Measurements from ENCODE around the gene MIAT.

The MIAT gene

GRCh38 chr22:26615830-26616435 lies 41.5 kb upstream of the MIAT start:
- no peak overlapping the region for H3K27ac ChIP-seq

DNA sequence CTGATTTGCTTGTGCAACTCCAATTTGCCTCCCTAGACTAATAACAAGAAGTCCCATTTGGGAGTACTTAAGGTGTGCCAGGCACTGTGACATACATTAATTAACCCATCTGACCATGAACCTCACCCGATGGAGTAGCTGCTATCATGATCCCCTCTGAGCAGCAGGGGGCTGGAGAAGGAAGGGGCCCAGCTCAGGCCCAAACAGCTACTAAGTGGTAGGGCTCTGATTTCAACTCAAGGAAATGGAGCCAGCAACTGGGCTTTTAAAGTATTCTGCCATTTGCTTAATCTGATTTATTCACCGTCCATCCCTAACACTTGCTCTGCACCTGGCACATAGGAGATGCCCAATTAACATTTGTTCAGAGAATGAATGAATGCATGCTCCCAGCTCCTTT lies 40.7 kb upstream of the MIAT start:
- Histone ChIP-seq H3K9me3 (ENCODE audit: control insufficient read depth, low read length) (no peaks in the 10 kb centered on the region), H3K27ac (no peak overlapping the region)
- TF ChIP-seq, protein P1, sequence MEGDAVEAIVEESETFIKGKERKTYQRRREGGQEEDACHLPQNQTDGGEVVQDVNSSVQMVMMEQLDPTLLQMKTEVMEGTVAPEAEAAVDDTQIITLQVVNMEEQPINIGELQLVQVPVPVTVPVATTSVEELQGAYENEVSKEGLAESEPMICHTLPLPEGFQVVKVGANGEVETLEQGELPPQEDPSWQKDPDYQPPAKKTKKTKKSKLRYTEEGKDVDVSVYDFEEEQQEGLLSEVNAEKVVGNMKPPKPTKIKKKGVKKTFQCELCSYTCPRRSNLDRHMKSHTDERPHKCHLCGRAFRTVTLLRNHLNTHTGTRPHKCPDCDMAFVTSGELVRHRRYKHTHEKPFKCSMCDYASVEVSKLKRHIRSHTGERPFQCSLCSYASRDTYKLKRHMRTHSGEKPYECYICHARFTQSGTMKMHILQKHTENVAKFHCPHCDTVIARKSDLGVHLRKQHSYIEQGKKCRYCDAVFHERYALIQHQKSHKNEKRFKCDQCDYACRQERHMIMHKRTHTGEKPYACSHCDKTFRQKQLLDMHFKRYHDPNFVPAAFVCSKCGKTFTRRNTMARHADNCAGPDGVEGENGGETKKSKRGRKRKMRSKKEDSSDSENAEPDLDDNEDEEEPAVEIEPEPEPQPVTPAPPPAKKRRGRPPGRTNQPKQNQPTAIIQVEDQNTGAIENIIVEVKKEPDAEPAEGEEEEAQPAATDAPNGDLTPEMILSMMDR (IDR thresholded peaks at IDR 0.05) = no peak

More at GRCh38 chr22:26615830-26616435, 41.5 kb upstream of the MIAT start:
- Histone ChIP-seq H3K27me3 (ENCODE audit: control insufficient read depth, insufficient read depth, low read length) (no peaks in the 10 kb centered on the region), H3K4me1 (no peaks in the 10 kb centered on the region), H3K79me2 (no peaks in the 10 kb centered on the region), H3K9ac (no peak overlapping the region), H3K9me3 (ENCODE audit: control insufficient read depth, low read length) (no peaks in the 10 kb centered on the region), H3K4me2 (ENCODE audit: low read length) (no peak overlapping the region), H3K36me3 (ENCODE audit: control insufficient read depth, insufficient read depth, low read length) (no peaks in the 10 kb centered on the region), H2AFZ (no peak overlapping the region), H3K4me3 (ENCODE audit: low read depth, low read length) (no peak overlapping the region)
- TF ChIP-seq, protein P1 (IDR thresholded peaks at IDR 0.05) = no peak

DNA sequence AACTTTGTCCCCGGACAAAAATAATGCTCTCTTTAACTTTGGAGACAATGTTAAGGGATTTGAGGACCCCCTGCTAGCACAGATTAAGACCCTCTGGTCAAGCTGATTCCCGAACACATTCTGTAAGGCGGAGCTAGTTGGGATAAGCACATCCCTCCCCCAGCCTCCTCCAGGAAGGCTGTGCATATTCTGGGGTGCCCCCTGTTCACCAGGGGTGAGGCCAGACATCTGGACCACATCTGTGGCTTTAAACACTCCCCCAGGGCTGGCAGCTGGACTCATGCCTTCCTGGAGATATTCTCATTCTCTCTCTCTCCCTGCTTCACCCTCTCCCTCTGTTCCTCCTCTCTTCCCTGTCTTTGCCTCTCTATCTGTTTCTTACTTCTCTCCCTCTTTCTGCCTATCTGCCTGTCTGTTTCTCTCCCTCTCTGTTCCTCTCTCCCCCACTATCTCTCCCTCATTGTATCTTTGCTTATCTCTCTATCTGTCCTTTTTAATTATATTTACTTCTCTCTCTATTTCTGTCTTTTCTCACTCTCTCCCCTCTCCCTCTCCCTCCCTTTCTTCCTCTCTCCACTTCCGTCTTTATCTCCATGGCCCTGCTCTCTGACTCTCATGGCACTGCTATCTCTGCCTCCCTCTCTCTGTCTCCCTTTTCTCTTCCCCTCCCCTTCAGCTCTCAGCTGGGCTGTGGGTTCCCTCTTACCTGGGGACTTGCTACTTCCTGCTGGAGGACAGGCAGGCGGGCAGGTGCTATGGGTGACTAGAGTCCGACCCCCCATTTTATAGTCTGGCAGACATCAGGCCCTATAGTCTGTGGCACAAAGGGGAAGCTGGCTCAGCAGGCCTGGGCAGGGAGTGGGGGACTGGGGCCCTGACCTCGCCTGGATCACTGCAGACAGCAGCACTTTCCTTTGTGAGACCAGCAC lies 39.9 kb upstream of the MIAT start, which contains the start of gene CRYBB1:
Gene CRYBB1 (minus strand): TSS at position 757 of the 929 bp plus-strand sequence. CDS start 1,708 bp downstream, outside the sequence.
- no peaks in the 10 kb centered on the region for H3K36me3 ChIP-seq (ENCODE audit: control insufficient read depth, insufficient read depth, low read length)
- no peak within 1 kb of the TSS for H3K9ac ChIP-seq
- TF ChIP-seq, protein P1 (IDR thresholded peaks at IDR 0.05) = no peak
- no peaks in the 10 kb centered on the region for H3K9me3 ChIP-seq (ENCODE audit: control insufficient read depth, low read length)
- H3K79me2 ChIP-seq = no peaks in the 10 kb centered on the region
- H3K4me1 ChIP-seq = no peaks in the 10 kb centered on the region
- H3K4me3 ChIP-seq (ENCODE audit: low read depth, low read length) = no peak within 1 kb of the TSS
- H3K27ac ChIP-seq = no peak within 1 kb of the TSS
- H3K4me2 ChIP-seq (ENCODE audit: low read length) = no peak within 1 kb of the TSS
- H3K27me3 ChIP-seq (ENCODE audit: control insufficient read depth, insufficient read depth, low read length) = no peaks in the 10 kb centered on the region
- H2AFZ ChIP-seq = no peak within 1 kb of the TSS

More for the DNA sequence above, 40.7 kb upstream of the MIAT start:
- H3K79me2 ChIP-seq = no peaks in the 10 kb centered on the region
- no peak overlapping the region for H3K4me2 ChIP-seq (ENCODE audit: low read length)
- H3K27me3 ChIP-seq (ENCODE audit: control insufficient read depth, insufficient read depth, low read length) = no peaks in the 10 kb centered on the region
- no peak overlapping the region for H3K4me3 ChIP-seq (ENCODE audit: low read depth, low read length)
- no peaks in the 10 kb centered on the region for H3K4me1 ChIP-seq
- no peak overlapping the region for H2AFZ ChIP-seq
- H3K36me3 ChIP-seq (ENCODE audit: control insufficient read depth, insufficient read depth, low read length) = no peaks in the 10 kb centered on the region
- no peak overlapping the region for H3K9ac ChIP-seq

DNA sequence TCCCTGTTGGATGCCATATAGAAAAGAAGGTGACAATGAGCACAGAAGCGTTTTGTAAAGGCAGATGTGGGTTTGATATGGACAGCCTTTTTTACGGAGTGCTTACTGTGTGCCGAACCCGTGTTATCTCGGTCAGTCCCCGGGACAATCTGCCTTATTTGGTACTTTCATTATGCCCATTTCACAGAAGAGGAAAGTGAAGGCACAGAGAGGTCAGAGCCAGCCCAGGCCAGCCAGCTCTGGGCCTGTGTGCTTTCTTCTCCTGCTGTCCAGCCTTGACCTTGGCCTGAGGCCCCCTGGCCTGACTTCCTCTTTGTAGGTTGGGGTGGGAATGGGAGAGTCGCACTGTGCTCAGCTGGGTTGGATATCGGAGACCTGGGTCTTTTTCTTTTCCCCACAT lies 38.9 kb upstream of the MIAT start:
- no peaks in the 10 kb centered on the region for H3K27me3 ChIP-seq (ENCODE audit: control insufficient read depth, insufficient read depth, low read length)
- TF ChIP-seq, protein P1 (IDR thresholded peaks at IDR 0.05) = no peak
- no peaks in the 10 kb centered on the region for H3K4me1 ChIP-seq

More for the DNA sequence above, 38.9 kb upstream of the MIAT start:
- no peaks in the 10 kb centered on the region for H3K36me3 ChIP-seq (ENCODE audit: control insufficient read depth, insufficient read depth, low read length)
- H2AFZ ChIP-seq = no peak overlapping the region
- H3K79me2 ChIP-seq = no peaks in the 10 kb centered on the region
- no peak overlapping the region for H3K4me2 ChIP-seq (ENCODE audit: low read length)
- H3K9me3 ChIP-seq (ENCODE audit: control insufficient read depth, low read length) = no peaks in the 10 kb centered on the region
- H3K27ac ChIP-seq = no peak overlapping the region
- H3K9ac ChIP-seq = no peak overlapping the region
- no peak overlapping the region for H3K4me3 ChIP-seq (ENCODE audit: low read depth, low read length)

Measured in parathyroid adenoma (tissue), 2 donors.